Aorta (tissue), 5 donors: Measurements from ENCODE around the gene UMODL1. TPM values are rescaled to one million over a fixed set of nuclear protein-coding genes. Genes with fewer than 3 reads are reported as not detected.

Experiments used
- ATAC-seq: fragments of 200-7000 bp; cut with Tn5 transposase; one replicate; pipeline ENCODE4 v1.9.1; 2022; ENCODE audit warnings: moderate library complexity; ENCODE audit not compliant: low FRiP score
- DNase-seq, 2 donors: peaks; one replicate each; pipeline ENCODE4 v3.0.0-alpha.2; 2020
- H3K27ac ChIP-seq, 2 donors: one replicate each; pipeline ENCODE4 v1.5.1; 2013; ENCODE audit warnings: low read length in 2 of 2, mild to moderate bottlenecking in 2 of 2, moderate library complexity in 2 of 2, control low read depth in 1 of 2, inconsistent platforms in 1 of 2, low read depth in 1 of 2
- H3K27me3 ChIP-seq, 2 donors: one replicate each; pipeline ENCODE4 v1.6.1; 2013; ENCODE audit warnings: control low read depth in 1 of 2, low read length in 1 of 2, mild to moderate bottlenecking in 1 of 2, moderate library complexity in 1 of 2; ENCODE audit not compliant: insufficient read depth in 2 of 2, control insufficient read depth in 1 of 2
- H3K36me3 ChIP-seq, 2 donors: one replicate each; pipeline ENCODE4 v1.6.1; 2013; ENCODE audit warnings: control low read depth in 1 of 2, low read length in 1 of 2, mild to moderate bottlenecking in 1 of 2; ENCODE audit not compliant: insufficient read depth in 2 of 2, control insufficient read depth in 1 of 2
- H3K4me1 ChIP-seq, 2 donors: one replicate each; pipeline ENCODE4 v1.6.1; 2013; ENCODE audit warnings: low read length in 2 of 2, control low read depth in 1 of 2, mild to moderate bottlenecking in 1 of 2, moderate library complexity in 1 of 2; ENCODE audit not compliant: insufficient read depth in 2 of 2, control insufficient read depth in 1 of 2
- H3K4me3 ChIP-seq, 2 donors: one replicate each; pipeline ENCODE4 v1.5.1; 2013; ENCODE audit warnings: low read length in 2 of 2, control low read depth in 1 of 2, mild to moderate bottlenecking in 1 of 2
- H3K9me3 ChIP-seq: one replicate; pipeline ENCODE4 v1.6.1; 2013; ENCODE audit warnings: mild to moderate bottlenecking, low read length; ENCODE audit not compliant: control insufficient read depth
- WGBS, 2 donors: extraction: QIAGEN DNeasy Blood & Tissue Kit; methylation state at CpG; one replicate each; pipeline ENCODE4 v1.1.7; 2013; 5-methylcytosine and 5-hydroxymethylcytosine counted together
- intact Hi-C, 2 donors: fragments of 100-400 bp; cut with DNase I; formaldehyde crosslinking; loops; one replicate each; pipeline versions ENCODE4 v1.14.2 to v1.15.0; 2022
- polyA plus RNA-seq, 2 donors: library from polyadenylated mRNA; stranded (reverse); fragments of 200-250 nt; gene quantifications; one replicate each; pipeline ENCODE4 v1.2.3, GENCODE V29; 2013
- total RNA-seq, 2 donors: library from RNA; stranded (reverse); fragmentation: NEBNext Ultra II Directional; extraction: Animal tissue kit (Norgen Biotek cat#: 25700); gene quantifications; one replicate each; pipeline ENCODE4 v1.2.1, GENCODE V29; 2021
- donor health status: healthy with polysubstance abuse.
- donor health status: Bipolar disorder and iron deficiency.
- donor health status: DM: no; HTN: no; CAD: no.
- donor health status: DM: no; HTN: no; CAD: no.
- donor health status: DM: yes; HTN: yes; CAD: no.

Gene UMODL1
- total and polyA plus RNA-seq, 4 donors: 0.45 TPM; not detected in 3

- H3K36me3 ChIP-seq: no peaks in the 10 kb centered on the region
- no peak overlapping the region for H3K4me3 ChIP-seq
- H3K9me3 ChIP-seq: no peaks in the 10 kb centered on the region
- H3K4me1 ChIP-seq: no peaks in the 10 kb centered on the region
- DNase-seq (no peak), ATAC-seq (no peak)
- H3K27ac ChIP-seq: no peak overlapping the region
- intact Hi-C loops: no loop called here
- 75 to 85% methylated on average over 4 of the region's 4 CpGs for WGBS, 2 donors
- H3K27me3 ChIP-seq: no peaks in the 10 kb centered on the region
Measured at GRCh38 chr21:42188663-42189062, 117.5 kb downstream of the UMODL1 start.

- intact Hi-C loops: no loop called here
- DNase-seq: no peak
- 75 to 83% methylated on average over 1 of the region's 1 CpG for WGBS, 2 donors
- ATAC-seq: no peak
- H3K4me1 ChIP-seq: no peaks in the 10 kb centered on the region
- no peaks in the 10 kb centered on the region for H3K36me3 ChIP-seq
- H3K9me3 ChIP-seq: no peaks in the 10 kb centered on the region
- H3K27me3 ChIP-seq: no peaks in the 10 kb centered on the region
- no peak overlapping the region for H3K27ac ChIP-seq
- no peak overlapping the region for H3K4me3 ChIP-seq
Measured at GRCh38 chr21:42189431-42189830, 118.3 kb downstream of the UMODL1 start.

- H3K27me3 ChIP-seq: no peaks in the 10 kb centered on the region
- H3K36me3 ChIP-seq: no peaks in the 10 kb centered on the region
- intact Hi-C loops: loop anchor here in 1 of 2 donors (10.0 kb wide), 1 partner anchor 65 kb away; no protein-coding TSS in a partner anchor
- 86 to 87% methylated on average over 11 of the region's 11 CpGs for WGBS, 2 donors
- H3K4me3 ChIP-seq: no peak overlapping the region
- ATAC-seq: no peak
- no peaks in the 10 kb centered on the region for H3K9me3 ChIP-seq
- H3K4me1 ChIP-seq: no peaks in the 10 kb centered on the region
- DNase-seq: no peak
- H3K27ac ChIP-seq: no peak overlapping the region
Measured at GRCh38 chr21:42189860-42190485, 118.9 kb downstream of the UMODL1 start.

GRCh38 chr21:42190486-42190863, 119.4 kb downstream of the UMODL1 start:
- intact Hi-C loops: loop anchor here in 1 of 2 donors (10.0 kb wide), 1 partner anchor 64 kb away; no protein-coding TSS in a partner anchor
- H3K27ac ChIP-seq: no peak overlapping the region
- no peaks in the 10 kb centered on the region for H3K4me1 ChIP-seq
- no peaks in the 10 kb centered on the region for H3K36me3 ChIP-seq
- DNase-seq (no peak), ATAC-seq (no peak)
- WGBS, 2 donors: 77 to 82% methylated on average over 8 of the region's 8 CpGs
- no peaks in the 10 kb centered on the region for H3K27me3 ChIP-seq
- no peaks in the 10 kb centered on the region for H3K9me3 ChIP-seq
- no peak overlapping the region for H3K4me3 ChIP-seq

- ATAC-seq (no peak), DNase-seq (no peak)
- Histone ChIP-seq H3K9me3 (no peaks in the 10 kb centered on the region), H3K4me3 (no peak overlapping the region), H3K27ac (no peak overlapping the region), H3K27me3 (no peaks in the 10 kb centered on the region), H3K4me1 (no peaks in the 10 kb centered on the region), H3K36me3 (no peaks in the 10 kb centered on the region)
- intact Hi-C loops: loop anchor here in 1 of 2 donors (10.0 kb wide), 1 partner anchor 64 kb away; no protein-coding TSS in a partner anchor
- 94 to 97% methylated on average over 5 of the region's 5 CpGs for WGBS, 2 donors
Measured at GRCh38 chr21:42191064-42191463, 119.9 kb downstream of the UMODL1 start.

- H3K4me1 ChIP-seq: no peaks in the 10 kb centered on the region
- ATAC-seq (no peak), DNase-seq (no peak)
- H3K27me3 ChIP-seq: no peaks in the 10 kb centered on the region
- intact Hi-C loops: loop anchor here in 1 of 2 donors (10.0 kb wide), 1 partner anchor 63 kb away; no protein-coding TSS in a partner anchor
- no peak overlapping the region for H3K4me3 ChIP-seq
- 73 to 83% methylated on average over 21 of the region's 21 CpGs for WGBS, 2 donors
- H3K27ac ChIP-seq: no peak overlapping the region
- no peaks in the 10 kb centered on the region for H3K9me3 ChIP-seq
- H3K36me3 ChIP-seq: no peaks in the 10 kb centered on the region
Measured at GRCh38 chr21:42191696-42192595, 120.8 kb downstream of the UMODL1 start.

Other genes starting within 250 kb of the UMODL1 start
- 10 to 100 TPM in 1 of 2 donors, 1 to 10 TPM in 1; 9.0 to 11.5 TPM for gene PRDM15, start 192.0 kb upstream of the UMODL1 start, total RNA-seq
- gene PRDM15, start 192.0 kb upstream of the UMODL1 start, polyA plus RNA-seq: 1 to 10 TPM; 2.6 to 5.9 TPM
- gene C2CD2, start 117.3 kb upstream of the UMODL1 start, total RNA-seq: 10 to 100 TPM; 56.8 to 59.8 TPM
- 10 to 100 TPM; 25.5 to 38.9 TPM for gene C2CD2, start 117.3 kb upstream of the UMODL1 start, polyA plus RNA-seq
- gene ZBTB21, start 61.0 kb upstream of the UMODL1 start, total RNA-seq: 10 to 100 TPM; 21.8 to 52.8 TPM
- gene ZBTB21, start 61.0 kb upstream of the UMODL1 start, polyA plus RNA-seq: 1 to 10 TPM; 3.1 to 4.4 TPM
- gene ABCG1, start 147.8 kb downstream of the UMODL1 start, total RNA-seq: 10 to 100 TPM; 18.7 to 24.2 TPM
- gene ABCG1, start 147.8 kb downstream of the UMODL1 start, polyA plus RNA-seq: 1 to 10 TPM; 4.8 to 7.4 TPM
- 1 to 10 TPM; 2.4 to 3.8 TPM for gene TFF3, start 244.1 kb downstream of the UMODL1 start, total RNA-seq
- 100 to 1,000 TPM in 1 of 2 donors, 10 to 100 TPM in 1; 27.5 to 170 TPM for gene TFF3, start 244.1 kb downstream of the UMODL1 start, polyA plus RNA-seq